ENCODE results near the gene CNTNAP2.
"Not testable (repeated sequence)": the region's sequence is repeated elsewhere in the genome, so short reads cannot be mapped to it uniquely, and the experiment has no call there.

Gene CNTNAP2

GRCh38 chr7:147048864-147049263 lies 932.3 kb downstream of the CNTNAP2 start:
- no peak for DNase-seq

DNA sequence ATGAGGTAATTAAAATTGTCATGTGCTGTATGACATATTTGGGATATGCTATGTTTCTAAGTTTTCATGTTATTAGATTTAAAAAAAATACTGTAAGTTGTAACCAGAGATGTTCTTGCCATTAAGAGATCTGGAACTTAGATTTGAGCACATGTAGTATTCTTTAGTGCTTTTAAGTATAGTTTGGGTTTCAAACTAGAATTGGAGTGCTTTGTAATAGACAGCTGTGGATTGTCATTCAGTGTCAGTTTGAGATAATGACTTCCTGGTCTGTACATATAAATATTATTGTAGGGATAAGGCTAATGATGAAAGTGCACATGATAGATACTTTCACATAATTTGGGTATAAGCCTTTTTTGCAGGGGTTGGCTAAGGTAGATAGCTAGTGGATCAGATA lies 936.2 kb downstream of the CNTNAP2 start:
- no peak for DNase-seq

DNA sequence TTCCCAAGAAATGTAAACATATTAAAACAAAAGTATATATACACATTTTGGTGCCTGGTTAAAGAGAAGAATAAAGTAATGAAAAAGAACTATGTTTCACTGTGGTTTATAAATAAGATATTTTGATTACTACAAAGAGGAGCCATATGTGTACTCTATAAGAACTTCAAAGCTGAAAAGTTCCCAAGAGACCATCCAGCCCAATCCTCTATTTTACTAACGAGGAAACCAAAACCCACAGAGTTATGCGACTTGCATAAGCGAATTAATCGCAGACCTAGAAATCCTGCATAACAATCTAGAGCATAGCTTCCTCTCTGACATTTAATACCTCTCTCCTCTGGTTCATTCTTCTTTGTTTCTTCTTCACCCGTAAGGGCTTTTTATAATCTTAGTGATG lies 937.1 kb downstream of the CNTNAP2 start:
- peak; percentile 31 for DNase-seq

GRCh38 chr7:147060070-147060469 lies 943.5 kb downstream of the CNTNAP2 start:
- DNase-seq = no peak

DNA sequence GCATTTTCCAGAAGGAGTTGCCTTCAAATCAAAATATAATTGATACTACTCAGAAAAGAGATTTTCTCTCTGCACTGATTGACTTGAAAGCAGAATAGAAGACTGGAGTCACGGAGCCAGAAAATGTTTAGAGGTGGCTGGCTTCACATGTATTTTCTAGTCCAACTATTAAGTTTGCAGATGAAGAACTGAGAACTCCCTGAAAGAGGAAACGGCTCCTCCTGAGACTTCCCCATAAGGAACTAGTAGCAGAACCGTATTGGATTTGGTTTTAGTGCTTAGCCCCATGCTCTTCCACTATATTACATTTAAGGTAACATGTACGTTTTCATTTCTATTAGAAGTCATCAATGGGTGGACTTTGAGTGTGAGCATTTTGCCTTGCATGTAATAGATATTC lies 946.3 kb downstream of the CNTNAP2 start:
- no peak for DNase-seq

DNA sequence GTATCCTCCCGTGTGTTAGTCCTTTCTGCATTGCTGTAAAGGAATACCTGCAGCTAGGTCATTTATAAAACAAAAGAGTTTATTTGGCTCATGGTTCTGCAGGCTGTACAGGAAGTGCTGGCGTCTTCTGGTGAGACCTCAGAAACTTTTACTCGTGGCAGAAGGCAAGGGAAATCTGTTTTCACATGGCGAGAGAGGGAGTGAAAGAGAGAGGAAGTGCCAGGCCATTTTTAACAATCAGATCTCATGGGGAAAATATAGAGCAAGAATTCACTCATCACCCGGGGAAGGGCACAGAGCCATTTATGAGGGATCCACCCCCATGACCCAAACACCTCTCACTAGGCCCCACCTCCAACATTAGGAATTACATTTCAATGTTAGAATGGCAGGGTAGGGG lies 952.2 kb downstream of the CNTNAP2 start:
- no peak for DNase-seq

- no peak for DNase-seq
These were observed 953.2 kb downstream of the CNTNAP2 start for GRCh38 chr7:147069771-147070170.

DNA sequence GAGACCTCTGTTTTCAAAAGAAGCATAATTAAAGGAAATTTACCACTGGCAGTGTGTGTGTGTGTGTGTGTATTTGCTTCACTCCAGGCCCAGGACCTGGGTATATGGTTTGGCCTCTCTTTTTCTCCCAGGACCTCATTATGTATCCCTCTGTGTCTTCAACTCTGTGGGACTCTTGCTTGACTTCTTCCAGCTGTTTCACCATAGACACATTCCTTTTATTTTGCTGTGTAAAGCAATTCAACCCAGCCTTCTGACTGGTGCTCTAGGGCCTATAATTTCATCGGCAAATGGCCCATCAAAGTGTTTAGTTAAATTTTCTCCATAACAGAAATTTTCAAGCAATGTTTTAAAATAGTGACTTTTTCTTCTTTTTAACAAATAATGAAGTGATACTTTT lies 954.3 kb downstream of the CNTNAP2 start:
- DNase-seq = no peak

DNA sequence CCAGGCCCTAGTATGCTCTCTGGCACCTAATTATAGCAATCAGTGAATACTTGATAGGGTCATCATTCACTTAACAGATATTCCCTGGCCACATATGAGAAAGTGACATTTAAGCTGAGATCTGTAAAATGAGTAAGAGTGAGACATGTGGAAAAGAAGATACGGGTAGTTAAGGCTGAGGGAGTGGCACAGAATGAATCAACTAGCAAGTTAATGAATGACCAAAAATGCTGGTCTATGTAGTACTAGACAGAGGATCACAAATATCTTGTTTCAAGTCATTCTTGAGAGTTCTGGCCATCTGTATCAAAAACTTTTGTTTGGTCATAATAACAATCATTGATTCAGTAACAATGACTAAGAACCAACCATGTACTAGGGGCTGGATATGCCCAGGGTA lies 954.9 kb downstream of the CNTNAP2 start:
- no peak for DNase-seq

GRCh38 chr7:147078312-147078711 lies 961.7 kb downstream of the CNTNAP2 start:
- peak; percentile 48 for DNase-seq

DNA sequence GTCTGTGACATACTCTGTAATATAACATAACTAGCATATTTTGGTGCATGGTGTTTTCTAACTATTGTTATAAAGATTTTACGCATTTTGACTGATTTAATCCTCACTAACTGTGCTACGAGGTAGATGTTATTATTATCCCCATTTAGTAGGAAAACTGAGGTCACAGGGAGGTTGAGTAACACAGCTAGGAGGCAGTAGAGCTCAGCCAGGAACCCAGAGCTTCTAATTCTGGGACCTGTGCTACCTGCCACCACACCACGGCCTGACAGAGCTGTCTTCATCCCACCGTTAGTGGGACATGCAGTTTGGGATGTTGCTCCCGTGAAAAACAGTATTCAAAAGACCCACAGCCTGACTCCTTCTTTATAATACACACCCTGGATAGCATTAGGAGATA lies 962.5 kb downstream of the CNTNAP2 start:
- no peak for DNase-seq

DNA sequence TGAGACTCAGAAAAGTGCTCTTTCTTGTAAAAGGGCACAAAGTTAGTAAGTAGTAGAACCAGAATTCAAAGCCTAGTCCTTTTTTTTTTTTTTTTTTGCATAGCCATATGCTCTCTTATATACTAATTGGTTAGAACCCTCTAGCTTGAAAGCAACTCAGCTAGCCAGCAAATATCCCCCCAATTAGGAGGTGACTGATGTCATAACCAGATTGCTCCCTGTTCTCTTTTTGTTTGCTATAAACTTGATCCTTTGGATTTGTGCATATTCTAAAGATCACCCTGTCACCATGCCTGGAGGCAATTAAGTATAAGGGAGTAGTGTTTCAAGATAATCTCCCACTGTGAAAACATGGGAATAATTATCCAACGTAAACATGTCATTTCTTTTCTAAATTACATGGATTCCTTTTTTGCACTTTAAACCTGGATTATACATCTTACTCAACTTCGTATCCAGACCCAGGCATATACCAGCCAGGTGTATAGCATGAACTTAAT lies 963.4 kb downstream of the CNTNAP2 start:
- peak; percentile 88 for DNase-seq

DNA sequence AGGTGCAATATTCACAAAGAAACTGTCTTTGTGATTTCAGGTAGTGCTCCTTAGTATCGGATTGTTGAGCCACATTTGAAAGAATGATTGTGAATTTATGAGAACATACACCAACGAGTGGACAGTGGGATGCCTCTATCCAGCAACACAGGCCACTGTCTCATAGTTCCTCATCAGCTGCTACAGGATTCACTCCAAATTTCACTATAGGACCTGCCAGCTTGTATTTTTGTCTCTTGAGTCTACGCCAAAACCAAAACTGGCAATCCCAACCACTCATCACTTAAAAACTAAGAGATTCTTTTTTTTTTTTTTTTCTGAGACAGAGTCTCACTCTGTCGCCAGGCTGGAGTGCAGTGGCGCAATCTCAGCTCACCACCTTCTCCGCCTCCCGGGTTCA lies 964.5 kb downstream of the CNTNAP2 start:
- DNase-seq = no peak

DNA sequence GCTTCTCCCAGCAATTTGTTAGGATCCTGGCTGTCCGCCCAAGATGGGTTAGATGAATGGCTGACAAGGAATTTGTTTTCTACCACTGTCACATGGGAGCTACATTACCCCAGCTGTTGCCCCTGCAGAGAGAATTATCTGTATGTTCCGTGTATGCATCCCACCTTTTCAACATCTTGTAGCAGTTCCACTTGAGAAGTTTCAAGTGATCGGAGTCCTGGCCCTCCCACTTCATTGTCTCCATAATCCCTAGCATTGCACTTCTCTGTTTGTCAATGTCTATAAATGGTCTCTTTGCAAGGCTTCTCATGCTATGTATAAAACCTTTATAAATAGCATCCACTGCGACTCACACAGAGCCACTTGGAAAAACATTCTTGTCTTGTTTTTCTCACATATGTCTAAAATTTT lies 972.5 kb downstream of the CNTNAP2 start:
- peak; percentile 35 for DNase-seq

- DNase-seq = no peak
These were observed 973.0 kb downstream of the CNTNAP2 start for GRCh38 chr7:147089608-147090007.

- no peak for DNase-seq
These were observed 980.0 kb downstream of the CNTNAP2 start for GRCh38 chr7:147096629-147097028.

DNA sequence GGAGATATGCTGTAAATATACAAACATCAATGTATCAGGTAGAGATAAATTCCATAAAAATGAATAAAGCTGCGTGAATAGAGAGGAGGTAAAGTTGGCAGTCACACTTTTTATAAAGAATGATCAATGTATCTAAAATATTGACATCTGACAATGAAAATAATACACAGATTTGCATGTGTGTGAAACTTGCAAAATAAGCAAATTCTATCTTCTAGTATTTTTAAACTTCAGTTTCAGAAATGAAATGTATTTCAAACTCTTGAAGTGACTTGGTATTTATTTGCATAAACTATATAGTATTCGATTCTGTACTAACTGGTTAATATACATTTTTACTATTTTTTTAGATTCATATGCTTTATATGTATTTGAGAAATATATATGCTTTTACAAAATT lies 986.6 kb downstream of the CNTNAP2 start:
- no peak for DNase-seq

- no peak for DNase-seq
These were observed 990.1 kb downstream of the CNTNAP2 start for GRCh38 chr7:147106746-147107145.

- not testable (repeated sequence) for DNase-seq
These were observed 997.9 kb downstream of the CNTNAP2 start for GRCh38 chr7:147114525-147114924.

GRCh38 chr7:147136352-147136751 lies 1019.8 kb downstream of the CNTNAP2 start:
- DNase-seq = no peak

- no peak for DNase-seq
These were observed 1028.6 kb downstream of the CNTNAP2 start for GRCh38 chr7:147145194-147145593.

DNA sequence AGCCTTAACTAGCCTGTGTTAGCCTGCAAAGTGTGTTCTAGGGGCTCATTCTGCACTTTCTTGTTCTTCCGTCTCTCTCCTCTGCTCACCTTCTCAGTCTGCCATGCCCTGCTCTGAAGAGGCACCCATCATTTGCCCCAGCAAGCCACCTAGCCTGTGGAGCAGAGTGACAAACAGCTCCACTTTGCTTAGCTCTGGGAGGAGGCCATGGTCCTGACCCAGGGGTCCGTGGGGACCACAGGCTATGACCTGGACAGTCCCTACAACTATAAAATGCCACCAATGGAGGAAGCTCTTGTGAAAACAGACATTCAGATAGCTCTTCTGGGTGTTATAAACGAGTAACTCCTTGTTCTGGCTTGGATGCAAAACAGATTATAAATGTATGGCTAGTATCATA lies 1029.6 kb downstream of the CNTNAP2 start:
- no peak for DNase-seq

- no peak for DNase-seq
These were observed 1035.1 kb downstream of the CNTNAP2 start for GRCh38 chr7:147151661-147152060.

GRCh38 chr7:147153571-147153970 lies 1037.0 kb downstream of the CNTNAP2 start:
- DNase-seq = no peak

- DNase-seq = no peak
These were observed 1044.8 kb downstream of the CNTNAP2 start for GRCh38 chr7:147161405-147161804.

Measured in NCI-H2171 (cell line).